Muscle of arm (tissue), 12 donors: ENCODE results near the gene WTAP. TPM values are rescaled to one million over a fixed set of nuclear protein-coding genes. Genes with fewer than 3 reads are reported as not detected.
"Not testable (repeated sequence)": the region's sequence is repeated elsewhere in the genome, so short reads cannot be mapped to it uniquely, and the experiment has no call there.

ENCODE experiments used
- DNase-seq: peaks from one replicate; pipeline ENCODE4 v3.0.0-alpha.2; 2013
- polyA plus RNA-seq, 12 donors: library from polyadenylated mRNA; unstranded; fragments of 120-200 nt; gene quantifications; one replicate each; pipeline ENCODE4 v1.2.1, GENCODE V29; 2013; ENCODE audit not compliant: insufficient read length in 12 of 12

The WTAP gene
- polyA plus RNA-seq, 12 donors: 63.0 to 348 (median 84.9) TPM

GRCh38 chr6:159726255-159726917 lies 920 bp upstream of the WTAP start:
- DNase-seq: peak; percentile 12

- DNase-seq: peak; percentile 70
Observed at GRCh38 chr6:159727717-159728445, 575 bp downstream of the WTAP start.

GRCh38 chr6:159728531-159728964 lies 1.2 kb downstream of the WTAP start:
- DNase-seq: peak; percentile 20

GRCh38 chr6:159729598-159730331 lies 2.5 kb downstream of the WTAP start:
- DNase-seq: no peak

- DNase-seq: no peak
Observed at GRCh38 chr6:159730332-159730676, 3.0 kb downstream of the WTAP start.

- not testable (repeated sequence) for DNase-seq
Observed at GRCh38 chr6:159732550-159732949, 5.2 kb downstream of the WTAP start.

- not testable (repeated sequence) for DNase-seq
Observed at GRCh38 chr6:159733395-159733794, 6.1 kb downstream of the WTAP start.

- DNase-seq: no peak
Observed at GRCh38 chr6:159736908-159737307, 9.6 kb downstream of the WTAP start.

- no peak for DNase-seq
Observed at GRCh38 chr6:159739341-159739740, 12.0 kb downstream of the WTAP start.

GRCh38 chr6:159742165-159742564 lies 14.9 kb downstream of the WTAP start:
- no peak for DNase-seq

GRCh38 chr6:159745081-159745480 lies 17.8 kb downstream of the WTAP start:
- no peak for DNase-seq

- no peak for DNase-seq
Observed at GRCh38 chr6:159746759-159747158, 19.5 kb downstream of the WTAP start.

GRCh38 chr6:159748127-159748526 lies 20.8 kb downstream of the WTAP start:
- not testable (repeated sequence) for DNase-seq

GRCh38 chr6:159751448-159751847 lies 24.1 kb downstream of the WTAP start:
- DNase-seq: no peak

GRCh38 chr6:159753081-159753872 lies 26.0 kb downstream of the WTAP start:
- DNase-seq: no peak

- DNase-seq: no peak
Observed at GRCh38 chr6:159754401-159754800, 27.1 kb downstream of the WTAP start.

- no peak for DNase-seq
Observed at GRCh38 chr6:159754959-159755914, 27.9 kb downstream of the WTAP start.

- DNase-seq: no peak
Observed at GRCh38 chr6:159756508-159756907, 29.2 kb downstream of the WTAP start.

- no peak for DNase-seq
Observed at GRCh38 chr6:159758031-159759001, 31.0 kb downstream of the WTAP start.

- DNase-seq: no peak
Observed at GRCh38 chr6:159759645-159760044, 32.3 kb downstream of the WTAP start.
